HG02885 (cell line): ENCODE measurements around the gene FGR.
"Not testable (repeated sequence)": the region's sequence is repeated elsewhere in the genome, so short reads cannot be mapped to it uniquely, and the experiment has no call there.

Experiments
- ATAC-seq: cut with Tn5 transposase; IDR thresholded peaks from one replicate; pipeline ENCODE4 v1.9.1; 2021; ENCODE audit warnings: mild to moderate bottlenecking; ENCODE audit not compliant: unreplicated experiment, poor library complexity

The FGR gene

DNA sequence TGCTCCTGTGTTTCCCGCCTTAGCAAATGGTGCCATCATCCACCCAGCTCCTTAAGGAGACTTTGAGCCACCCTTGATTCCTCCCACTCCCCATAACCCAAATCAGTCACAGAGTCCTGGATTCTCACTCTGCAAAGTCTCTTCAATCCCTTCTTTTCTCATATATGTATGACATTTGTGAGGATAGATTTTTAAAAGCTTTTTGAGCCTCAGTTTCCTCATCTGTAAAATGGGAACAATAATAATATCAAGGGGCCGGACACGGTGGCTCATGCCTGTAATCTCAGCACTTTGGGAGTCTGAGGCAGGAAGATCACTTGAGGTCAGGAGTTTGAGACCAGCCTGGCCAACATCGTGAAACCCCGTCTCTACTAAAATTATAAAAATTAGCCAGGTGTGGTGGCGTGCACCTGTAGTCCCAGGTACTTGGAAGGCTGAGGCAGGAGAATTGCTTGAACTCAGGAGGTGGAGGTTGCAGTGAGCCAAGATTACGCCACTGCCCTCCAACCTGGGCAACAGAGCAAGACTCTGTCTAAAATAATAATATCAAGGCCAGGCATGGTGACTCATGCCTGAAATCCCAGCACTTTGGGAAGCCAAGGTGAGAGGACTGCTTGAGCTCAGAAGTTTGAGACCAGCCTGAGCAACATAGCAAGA is 15.1 kb downstream of the FGR start:
- not testable (repeated sequence) for ATAC-seq

- ATAC-seq, result no peak
Measured at GRCh38 chr1:27618341-27619082, 16.5 kb downstream of the FGR start.

DNA sequence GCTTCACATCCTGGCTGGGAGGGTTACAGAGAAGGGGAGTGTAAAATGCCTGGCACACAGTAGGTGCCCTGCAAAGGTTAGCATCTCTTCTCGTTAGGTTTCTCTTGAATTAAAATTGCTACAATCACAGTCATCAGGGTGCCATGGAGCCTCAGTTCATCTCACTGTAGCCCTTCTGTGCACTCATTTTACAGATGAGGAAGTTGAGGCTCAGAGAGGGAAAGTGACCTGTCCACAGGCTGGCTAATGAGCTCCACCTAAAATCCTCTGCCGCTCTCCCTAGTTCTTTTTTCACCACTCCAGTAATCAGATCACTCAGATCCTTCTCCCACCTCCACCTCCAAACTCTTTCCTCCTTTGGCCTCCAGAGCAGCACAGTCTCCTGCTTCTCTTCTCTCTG is 17.6 kb downstream of the FGR start:
- ATAC-seq, result no peak

DNA sequence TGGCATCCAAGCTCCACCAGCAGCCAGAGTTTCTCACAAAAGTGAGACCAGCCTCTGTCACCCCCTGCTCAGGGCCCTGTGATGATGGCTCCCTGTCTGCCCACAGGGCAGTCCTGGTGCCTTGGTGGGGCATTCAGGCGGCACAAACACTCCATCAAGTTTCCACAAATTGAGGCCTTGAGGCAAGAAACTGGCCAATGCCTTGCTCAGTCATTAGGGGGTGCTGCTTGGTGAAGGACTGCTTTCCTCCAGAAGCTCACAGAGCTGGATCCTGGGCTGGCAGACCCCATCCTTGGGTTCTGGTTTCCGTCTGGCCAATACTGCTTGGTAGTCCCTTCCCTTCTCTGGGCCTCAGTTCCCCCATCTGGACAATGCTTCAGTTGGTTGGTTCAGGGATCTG is 18.5 kb downstream of the FGR start:
- ATAC-seq, result no peak

- ATAC-seq, result no peak
Measured at GRCh38 chr1:27615346-27616192, 19.4 kb downstream of the FGR start.

DNA sequence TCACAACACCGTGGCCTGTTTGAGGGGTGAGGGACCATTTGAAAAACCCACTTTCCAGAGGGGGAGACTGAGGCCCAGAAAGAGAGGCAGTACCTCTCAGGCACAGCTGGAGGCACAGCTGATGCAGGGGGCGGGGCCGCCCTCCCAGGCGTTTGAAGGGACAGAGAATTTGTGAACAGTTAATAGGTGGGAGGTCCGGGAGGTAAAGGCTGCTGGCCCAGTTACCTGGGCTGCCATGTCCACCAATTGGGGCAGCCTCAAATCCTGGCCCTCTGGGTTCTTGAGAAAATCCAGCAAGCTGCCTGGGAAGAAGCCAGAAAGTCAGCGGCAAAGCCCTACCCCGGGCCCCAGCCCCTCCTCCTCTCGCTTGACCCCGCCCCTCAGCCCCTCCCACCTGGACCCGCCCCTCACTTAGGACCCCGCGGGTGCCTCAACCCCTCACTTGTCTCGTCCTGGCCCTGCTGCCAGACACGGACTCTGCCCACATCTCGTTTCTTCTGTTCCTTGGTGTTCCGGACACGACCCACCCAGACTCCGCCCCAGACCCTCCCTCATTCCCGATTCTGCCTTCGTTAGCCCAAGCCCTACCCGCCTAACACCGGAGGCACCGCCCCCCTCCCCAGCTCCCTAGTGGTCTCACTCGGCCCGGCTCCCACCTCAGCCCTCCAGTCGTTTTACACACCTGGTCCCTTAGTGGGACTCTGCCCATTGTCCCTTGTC is 20.2 kb downstream of the FGR start:
- no peak for ATAC-seq

DNA sequence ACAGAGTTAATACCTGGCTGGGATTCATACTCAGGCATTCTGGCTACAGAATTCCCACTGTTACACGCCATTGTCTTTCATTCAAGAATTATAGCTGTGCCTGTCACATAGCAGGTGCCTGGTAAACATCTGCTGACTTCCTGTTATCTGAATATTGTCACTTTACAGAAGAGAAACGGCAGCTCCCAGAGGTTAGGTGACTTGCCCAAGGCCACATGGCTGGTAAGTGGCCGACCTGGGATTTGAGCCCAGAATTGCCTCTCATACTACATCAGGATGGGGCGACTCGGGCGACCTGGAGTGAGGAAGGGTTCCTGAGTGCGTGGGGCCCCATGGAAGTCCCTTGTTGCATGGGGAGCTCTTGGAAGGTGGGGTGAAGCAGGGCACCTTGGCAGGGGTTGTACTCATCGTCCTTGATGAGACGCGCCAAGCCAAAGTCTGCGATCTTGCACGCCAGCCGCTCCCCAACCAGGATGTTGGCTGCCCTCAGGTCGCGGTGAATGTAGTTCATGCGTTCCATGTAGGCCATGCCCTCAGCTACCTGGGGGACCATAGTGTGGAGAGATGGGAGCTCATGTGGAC is 20.9 kb downstream of the FGR start:
- no peak for ATAC-seq

DNA sequence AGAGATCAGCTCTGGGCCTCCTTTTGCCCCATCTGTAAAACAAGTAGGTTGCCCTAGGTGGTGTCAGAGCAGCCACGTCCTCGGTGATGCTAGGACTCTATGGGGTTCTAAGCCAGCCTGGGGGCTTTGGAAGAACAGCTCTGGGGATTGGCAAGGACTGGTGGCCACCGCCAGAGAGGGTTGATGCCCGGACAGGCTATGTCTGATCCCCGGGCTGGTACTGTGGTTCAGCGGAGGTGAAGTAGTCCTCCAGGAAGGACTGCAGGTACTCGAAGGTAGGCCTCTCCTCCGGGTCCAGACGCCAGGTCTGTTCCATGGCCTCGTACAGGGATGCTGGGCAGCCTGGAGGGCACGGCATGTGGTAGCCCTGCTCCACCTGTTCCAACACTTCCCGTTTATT is 22.3 kb downstream of the FGR start:
- no peak for ATAC-seq

- no peak for ATAC-seq
Measured at GRCh38 chr1:27611450-27611849, 23.5 kb downstream of the FGR start.

DNA sequence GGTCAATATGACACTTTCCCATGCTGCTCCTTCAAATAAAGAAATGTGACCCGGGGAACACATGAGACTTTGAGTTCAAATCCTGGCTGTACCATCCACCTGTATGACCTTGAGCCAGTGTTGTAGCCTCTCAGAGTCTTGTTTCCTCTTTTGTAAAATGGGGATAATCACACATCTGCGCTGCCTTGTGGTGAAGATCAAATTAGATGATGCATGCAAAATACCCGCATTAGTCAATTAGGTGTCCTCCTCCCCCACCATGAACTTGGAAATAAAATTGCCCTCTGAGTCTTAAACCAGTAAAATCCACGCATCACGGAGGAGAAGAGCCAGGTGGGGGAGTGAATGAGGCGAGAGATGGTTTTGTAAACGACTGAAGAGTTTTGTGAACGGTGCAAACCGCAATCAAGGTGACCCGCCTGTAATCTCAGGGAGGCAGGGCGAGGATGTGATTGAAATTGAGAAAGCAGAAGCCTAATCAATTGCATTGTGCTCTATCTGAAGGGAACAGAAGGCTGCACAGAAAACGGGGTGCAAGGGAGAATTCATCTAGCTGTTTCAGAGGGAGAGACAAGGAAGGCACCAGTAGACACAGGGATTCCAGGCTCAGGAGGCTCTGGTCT is 25.3 kb downstream of the FGR start:
- ATAC-seq, result no peak

- no peak for ATAC-seq
Measured at GRCh38 chr1:27609210-27609555, 25.8 kb downstream of the FGR start.

- ATAC-seq, result no peak
Measured at GRCh38 chr1:27607239-27607804, 27.7 kb downstream of the FGR start.

GRCh38 chr1:27606708-27607238 is 28.2 kb downstream of the FGR start:
- no peak for ATAC-seq

GRCh38 chr1:27605796-27606707 is 28.9 kb downstream of the FGR start:
- ATAC-seq, result no peak

GRCh38 chr1:27605300-27605766 is 29.7 kb downstream of the FGR start:
- no peak for ATAC-seq

DNA sequence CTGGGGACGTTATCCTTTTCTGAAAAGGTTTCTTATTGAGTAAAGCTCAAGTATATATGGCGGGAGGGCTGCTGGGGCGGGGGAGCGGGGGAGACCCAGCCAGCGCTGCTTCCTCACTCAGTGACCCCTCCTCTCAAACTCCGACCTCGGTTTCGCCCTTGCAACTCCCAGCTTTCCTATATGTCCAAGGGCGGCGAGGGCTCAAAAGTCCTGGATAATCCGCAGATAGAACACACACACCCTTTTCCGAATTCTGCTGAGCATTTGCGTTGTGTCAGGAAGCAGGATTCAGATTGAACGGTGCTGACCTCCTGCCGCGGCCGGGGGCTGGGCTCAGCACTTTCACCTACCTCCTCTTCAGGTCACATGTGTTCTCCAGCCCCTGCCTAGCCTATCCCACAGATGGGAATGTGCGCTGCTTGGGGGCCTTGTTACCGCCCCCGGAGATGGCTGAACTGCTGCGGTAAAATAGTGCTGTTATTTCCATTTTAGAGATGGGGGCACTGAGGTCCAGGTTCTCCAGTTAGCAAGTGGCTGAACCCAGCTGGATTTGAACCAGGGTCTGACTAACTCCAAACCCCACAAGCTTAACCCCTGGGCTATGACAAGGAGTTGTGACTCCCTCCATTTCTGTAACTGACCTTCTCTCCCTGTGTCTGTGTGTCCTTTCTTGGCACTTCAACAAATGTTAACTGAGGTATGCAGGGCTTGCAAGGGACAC is 30.2 kb downstream of the FGR start:
- ATAC-seq, result no peak
